ENCODE data around the gene OR52H1. TPM values are rescaled to one million over a fixed set of nuclear protein-coding genes. Genes with fewer than 3 reads are reported as not detected.

Gene OR52H1
- total RNA-seq, 4 donors from 2014 or later, result 0.38 TPM; not detected in 3

DNA sequence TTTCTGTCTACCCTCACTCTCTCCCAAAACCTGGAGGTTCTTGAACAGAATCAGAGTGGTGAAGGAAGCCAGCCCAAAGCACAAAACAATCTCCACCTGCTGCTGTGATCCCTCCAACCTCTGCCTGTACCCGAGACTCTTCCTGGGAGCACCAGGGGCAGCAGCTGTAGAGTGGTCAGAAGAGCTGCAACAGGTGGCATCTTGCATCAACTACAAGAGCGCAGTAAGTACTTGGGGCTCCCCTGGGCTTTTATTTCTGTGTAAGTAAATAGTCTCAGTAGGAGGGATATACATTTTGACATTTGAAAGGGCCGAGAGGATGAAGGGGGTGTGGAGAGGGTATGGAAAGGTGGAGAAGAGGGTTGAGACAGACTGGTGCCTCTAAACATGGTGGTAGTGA lies 23.6 kb downstream of the OR52H1 start:
- no peak for DNase-seq
- H3K36me3 ChIP-seq, result no peaks in the 10 kb centered on the region
- no peak overlapping the region for H3K27ac ChIP-seq
- WGBS, 2 donors, result 48 to 50% methylated on average over 2 of the region's 3 CpGs
- intact Hi-C loops (cut with DNase I), result no loop called here
- no peaks in the 10 kb centered on the region for H3K27me3 ChIP-seq
- H3K9me3 ChIP-seq, result no peaks in the 10 kb centered on the region
- no peak for TF ChIP-seq POLR2A (IDR thresholded peaks at IDR 0.05)
- TF ChIP-seq, protein P1, sequence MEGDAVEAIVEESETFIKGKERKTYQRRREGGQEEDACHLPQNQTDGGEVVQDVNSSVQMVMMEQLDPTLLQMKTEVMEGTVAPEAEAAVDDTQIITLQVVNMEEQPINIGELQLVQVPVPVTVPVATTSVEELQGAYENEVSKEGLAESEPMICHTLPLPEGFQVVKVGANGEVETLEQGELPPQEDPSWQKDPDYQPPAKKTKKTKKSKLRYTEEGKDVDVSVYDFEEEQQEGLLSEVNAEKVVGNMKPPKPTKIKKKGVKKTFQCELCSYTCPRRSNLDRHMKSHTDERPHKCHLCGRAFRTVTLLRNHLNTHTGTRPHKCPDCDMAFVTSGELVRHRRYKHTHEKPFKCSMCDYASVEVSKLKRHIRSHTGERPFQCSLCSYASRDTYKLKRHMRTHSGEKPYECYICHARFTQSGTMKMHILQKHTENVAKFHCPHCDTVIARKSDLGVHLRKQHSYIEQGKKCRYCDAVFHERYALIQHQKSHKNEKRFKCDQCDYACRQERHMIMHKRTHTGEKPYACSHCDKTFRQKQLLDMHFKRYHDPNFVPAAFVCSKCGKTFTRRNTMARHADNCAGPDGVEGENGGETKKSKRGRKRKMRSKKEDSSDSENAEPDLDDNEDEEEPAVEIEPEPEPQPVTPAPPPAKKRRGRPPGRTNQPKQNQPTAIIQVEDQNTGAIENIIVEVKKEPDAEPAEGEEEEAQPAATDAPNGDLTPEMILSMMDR (IDR thresholded peaks at IDR 0.05), result no peak
- H3K4me3 ChIP-seq, result no peak overlapping the region
- H3K4me1 ChIP-seq, result no peaks in the 10 kb centered on the region

DNA sequence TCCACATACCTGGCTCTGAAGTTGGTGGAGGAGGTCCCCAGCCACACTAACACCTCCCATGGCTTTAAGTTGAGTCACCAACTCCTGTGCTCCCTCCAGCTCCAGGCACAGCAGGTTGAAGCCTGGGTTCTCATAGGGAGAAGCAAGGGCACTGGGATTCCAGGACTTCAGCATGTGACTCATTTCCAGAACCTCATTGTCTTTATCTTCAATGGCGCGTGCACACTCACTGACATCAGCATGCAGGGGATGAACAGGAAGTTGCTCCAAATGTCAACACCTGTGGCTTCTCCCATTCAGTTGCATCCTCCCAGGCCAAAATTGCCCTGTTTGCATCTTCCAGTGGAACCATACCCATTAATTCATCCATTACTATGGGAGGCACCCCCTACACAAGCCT lies 26.0 kb downstream of the OR52H1 start:
- TF ChIP-seq, protein P1 (IDR thresholded peaks at IDR 0.05), result no peak
- no peak for TF ChIP-seq POLR2A (IDR thresholded peaks at IDR 0.05)
- intact Hi-C loops (cut with DNase I), result no loop called here
- Histone ChIP-seq H3K27ac (no peak overlapping the region), H3K9me3 (no peaks in the 10 kb centered on the region), H3K4me1 (no peaks in the 10 kb centered on the region), H3K36me3 (no peaks in the 10 kb centered on the region), H3K27me3 (no peaks in the 10 kb centered on the region), H3K4me3 (no peak overlapping the region)
- WGBS, 2 donors, result 78 to 95% methylated on average over 2 of the region's 2 CpGs
- DNase-seq, result no peak

DNA sequence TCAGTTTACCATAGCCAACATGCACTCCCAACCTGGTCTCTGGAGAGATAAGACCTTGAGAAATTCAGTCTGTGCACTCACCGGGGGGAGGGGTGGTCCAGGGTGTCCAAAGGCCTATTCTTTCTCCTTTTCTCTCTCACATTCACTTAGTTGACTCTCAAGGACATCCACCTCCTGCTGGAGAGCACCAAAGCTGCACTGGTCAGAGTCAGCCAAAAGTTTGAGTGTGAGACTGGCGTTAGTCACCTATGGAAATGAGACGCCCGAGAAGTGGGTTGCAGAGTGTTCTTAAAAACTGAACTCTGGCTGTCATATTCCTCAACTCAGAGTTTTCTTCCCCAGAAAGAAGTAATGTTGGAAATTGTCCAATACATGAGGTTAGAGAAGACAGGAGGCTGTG lies 26.8 kb downstream of the OR52H1 start:
- Histone ChIP-seq H3K4me3 (no peak overlapping the region), H3K4me1 (no peaks in the 10 kb centered on the region), H3K27me3 (no peaks in the 10 kb centered on the region), H3K9me3 (no peaks in the 10 kb centered on the region), H3K27ac (no peak overlapping the region), H3K36me3 (no peaks in the 10 kb centered on the region)
- 94 to 95% methylated on average over 4 of the region's 4 CpGs for WGBS, 2 donors
- TF ChIP-seq, protein P1 (IDR thresholded peaks at IDR 0.05), result no peak
- no peak for TF ChIP-seq POLR2A (IDR thresholded peaks at IDR 0.05)
- no peak for DNase-seq
- intact Hi-C loops (cut with DNase I), result no loop called here

DNA sequence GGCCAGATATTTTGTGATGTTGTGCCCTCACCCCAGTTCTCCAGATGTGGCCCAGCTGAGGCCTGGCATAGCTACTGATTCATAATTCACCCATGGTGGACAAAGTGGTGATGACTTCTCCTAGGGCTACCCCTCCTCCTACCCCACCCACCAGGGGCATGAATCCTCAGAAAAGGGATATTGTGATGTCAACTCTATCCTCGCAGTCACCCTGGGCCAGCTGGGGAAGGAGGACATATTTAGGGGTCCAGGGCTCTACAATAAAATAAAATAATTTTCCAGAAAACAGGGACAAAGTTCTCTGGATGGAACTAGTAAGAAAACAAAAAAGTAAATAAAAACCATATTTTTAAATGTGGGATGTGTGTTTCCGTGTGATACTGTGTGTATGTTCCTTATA lies 31.7 kb downstream of the OR52H1 start, which contains the start of gene UBQLNL:
UBQLNL (minus strand) TSS at position 101 of the 400 bp plus-strand sequence. CDS start 258 bp downstream, outside the sequence.
- Histone ChIP-seq H3K36me3 (no peaks in the 10 kb centered on the region), H3K27ac (no peak within 1 kb of the TSS), H3K4me1 (no peaks in the 10 kb centered on the region), H3K27me3 (no peaks in the 10 kb centered on the region), H3K9me3 (no peaks in the 10 kb centered on the region), H3K4me3 (no peak within 1 kb of the TSS)
- intact Hi-C loops (cut with DNase I), result no loop called here
- WGBS, 2 donors, result 69 to 96% methylated on average over 2 of the region's 2 CpGs
- DNase-seq, result no peak
- no peak for TF ChIP-seq POLR2A (IDR thresholded peaks at IDR 0.05)
- TF ChIP-seq, protein P1 (IDR thresholded peaks at IDR 0.05), result no peak

DNA sequence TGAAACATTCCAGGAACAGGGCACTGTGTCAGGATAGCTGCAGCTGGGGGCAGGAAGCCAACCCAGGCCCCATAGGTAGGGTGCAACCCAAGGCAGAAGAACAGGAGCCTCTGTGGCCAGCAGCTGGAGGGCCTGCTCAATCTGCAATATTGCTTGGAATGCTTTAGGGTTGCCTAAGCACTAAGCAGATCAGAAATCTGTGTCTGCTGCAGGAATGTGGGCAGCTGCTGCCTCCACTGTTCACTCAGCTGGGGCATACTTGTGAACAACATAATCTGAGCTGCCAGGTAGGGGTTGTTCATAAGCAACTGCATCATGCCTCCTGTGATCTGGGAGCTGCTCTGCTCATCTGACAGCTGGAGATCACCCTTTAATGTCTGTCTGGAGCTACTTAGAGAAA lies 33.5 kb downstream of the OR52H1 start:
- Histone ChIP-seq H3K36me3 (no peaks in the 10 kb centered on the region), H3K9me3 (no peaks in the 10 kb centered on the region), H3K27ac (no peak overlapping the region), H3K27me3 (no peaks in the 10 kb centered on the region), H3K4me1 (no peaks in the 10 kb centered on the region), H3K4me3 (no peak overlapping the region)
- intact Hi-C loops (cut with DNase I), result no loop called here
- TF ChIP-seq, protein P1 (IDR thresholded peaks at IDR 0.05), result no peak
- TF ChIP-seq POLR2A (IDR thresholded peaks at IDR 0.05), result no peak
- no peak for DNase-seq
